Trophoblast cell (in vitro differentiated cells and primary cell): ENCODE measurements around the gene B3GLCT.

Experiments used
- DNase-seq, 2 donors: peaks; one replicate each; pipeline ENCODE4 v3.0.0-alpha.2; 2016
- H2AFZ ChIP-seq: 2 replicates; pipeline ENCODE4 v1.6.1; 2013; ENCODE audit warnings: low read length, moderate library complexity, mild to moderate bottlenecking; ENCODE audit not compliant: insufficient read depth, poor library complexity
- H2AK5ac ChIP-seq: 2 replicates; pipeline ENCODE4 v1.6.1; 2013; ENCODE audit warnings: mild to moderate bottlenecking, low read length
- H2BK120ac ChIP-seq: 2 replicates; pipeline ENCODE4 v1.6.1; 2013; ENCODE audit warnings: low read length, mild to moderate bottlenecking, moderate library complexity; ENCODE audit not compliant: insufficient read depth, poor library complexity
- H2BK12ac ChIP-seq: 2 replicates; pipeline ENCODE4 v1.6.1; 2013; ENCODE audit warnings: mild to moderate bottlenecking, low read length, moderate library complexity
- H2BK5ac ChIP-seq: 2 replicates; pipeline ENCODE4 v1.6.1; 2013; ENCODE audit warnings: low read length, low read depth, moderate library complexity, mild to moderate bottlenecking; ENCODE audit not compliant: poor library complexity
- H3K14ac ChIP-seq: 2 replicates; pipeline ENCODE4 v1.6.1; 2013; ENCODE audit warnings: mild to moderate bottlenecking, low read length
- H3K18ac ChIP-seq: 2 replicates; pipeline ENCODE4 v1.6.1; 2013; ENCODE audit warnings: mild to moderate bottlenecking, low read length
- H3K23ac ChIP-seq: 2 replicates; pipeline ENCODE4 v1.6.1; 2013; ENCODE audit warnings: low read length
- H3K27ac ChIP-seq: 2 replicates; pipeline ENCODE4 v1.5.1; 2013; ENCODE audit warnings: low read depth, mild to moderate bottlenecking, inconsistent platforms, low read length, moderate library complexity
- H3K27me3 ChIP-seq: 2 replicates; pipeline ENCODE4 v1.6.1; 2013; ENCODE audit warnings: inconsistent platforms, mild to moderate bottlenecking, low read length, moderate library complexity; ENCODE audit not compliant: insufficient read depth
- H3K36me3 ChIP-seq, 2 experiments: 1 replicate in 1 of 2; 2 replicates in 1 of 2; pipeline ENCODE4 v1.6.1; 2013; ENCODE audit warnings: low read length in 2 of 2, mild to moderate bottlenecking in 2 of 2, moderate library complexity in 1 of 2; ENCODE audit not compliant: insufficient read depth in 2 of 2, control insufficient read depth in 1 of 2
- H3K4ac ChIP-seq: 2 replicates; pipeline ENCODE4 v1.6.1; 2013; ENCODE audit warnings: low read depth, mild to moderate bottlenecking, low read length, moderate library complexity
- H3K4me1 ChIP-seq, 2 experiments: 1 replicate in 1 of 2; 2 replicates in 1 of 2; pipeline ENCODE4 v1.6.1; 2013; ENCODE audit warnings: low read length in 2 of 2, mild to moderate bottlenecking in 2 of 2, moderate library complexity in 1 of 2; ENCODE audit not compliant: insufficient read depth in 2 of 2, control insufficient read depth in 1 of 2
- H3K4me2 ChIP-seq: 2 replicates; pipeline ENCODE4 v1.6.1; 2013; ENCODE audit warnings: inconsistent platforms, mild to moderate bottlenecking, low read length, moderate library complexity
- H3K4me3 ChIP-seq: 2 replicates; pipeline ENCODE4 v1.5.1; 2013; ENCODE audit warnings: mild to moderate bottlenecking, low read depth, low read length, inconsistent platforms
- H3K79me1 ChIP-seq: one replicate; pipeline ENCODE4 v1.6.1; 2013; ENCODE audit warnings: low read length
- H3K79me2 ChIP-seq: 2 replicates; pipeline ENCODE4 v1.6.1; 2013; ENCODE audit warnings: low read length, mild to moderate bottlenecking; ENCODE audit not compliant: control insufficient read depth, insufficient read depth, poor library complexity
- H3K9ac ChIP-seq: 2 replicates; pipeline ENCODE4 v1.6.1; 2013; ENCODE audit warnings: mild to moderate bottlenecking, low read length
- H3K9me3 ChIP-seq: 2 replicates; pipeline ENCODE4 v1.6.1; 2013; ENCODE audit warnings: low read depth, mild to moderate bottlenecking, control low read depth, inconsistent platforms, low read length; ENCODE audit not compliant: insufficient read depth
- H4K12ac ChIP-seq: 2 replicates; pipeline ENCODE4 v1.6.1; 2013; ENCODE audit warnings: low read depth, mild to moderate bottlenecking, low read length, moderate library complexity
- H4K8ac ChIP-seq: 2 replicates; pipeline ENCODE4 v1.6.1; 2013; ENCODE audit warnings: low read depth, mild to moderate bottlenecking, low read length, moderate library complexity
- H4K91ac ChIP-seq: one replicate; pipeline ENCODE4 v1.6.1; 2013; ENCODE audit warnings: low read depth, mild to moderate bottlenecking, low read length, moderate library complexity
- WGBS: extraction: QIAGEN DNeasy Blood & Tissue Kit; methylation state at CpG from one replicate; pipeline ENCODE4 v1.1.7; 2013; ENCODE audit warnings: missing lambda C conversion rate; ENCODE audit not compliant: insufficient read length, insufficient coverage; ENCODE audit errors: extremely low coverage; 5-methylcytosine and 5-hydroxymethylcytosine counted together

B3GLCT gene

DNA sequence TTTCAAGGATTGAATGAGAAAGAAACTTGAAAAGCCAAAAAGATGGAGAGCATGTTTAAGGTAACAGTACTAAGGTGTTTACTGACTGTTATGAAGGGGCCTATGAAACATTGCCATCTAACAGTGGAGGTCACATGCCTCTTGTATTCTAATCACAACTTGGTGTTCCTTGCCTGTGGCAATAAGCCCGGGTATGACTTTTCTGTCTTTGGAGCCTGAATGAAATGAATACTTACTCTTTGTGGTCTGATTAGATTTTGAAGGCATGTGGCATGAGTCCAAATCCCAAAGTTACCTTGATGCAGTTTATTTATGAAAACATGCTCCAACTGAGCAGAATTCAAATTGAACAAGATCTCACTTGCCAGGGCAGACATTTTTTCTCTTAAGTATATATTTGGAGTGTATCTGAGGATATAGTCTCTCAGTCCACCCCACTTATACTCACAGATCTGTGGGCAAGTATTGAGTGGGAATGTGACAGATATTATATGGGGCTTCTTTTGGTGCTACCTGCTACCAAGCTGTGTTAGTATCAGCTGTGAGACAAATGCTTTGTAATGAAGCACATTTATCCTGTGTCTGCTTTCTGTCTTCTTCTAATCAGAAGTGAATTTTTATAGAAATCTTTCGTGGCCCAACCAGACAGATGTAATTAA lies 67.5 kb downstream of the B3GLCT start:
- H3K79me1 ChIP-seq, result no peaks in the 10 kb centered on the region
- no peak overlapping the region for H2BK120ac ChIP-seq
- no peak overlapping the region for H3K14ac ChIP-seq
- H3K27me3 ChIP-seq, result no peaks in the 10 kb centered on the region
- no peak overlapping the region for H3K4me3 ChIP-seq
- no peak overlapping the region for H4K8ac ChIP-seq
- peaks cover 1% of the 10 kb centered on the region for H3K9me3 ChIP-seq
- no peak for DNase-seq
- no peak overlapping the region for H3K18ac ChIP-seq
- H3K4ac ChIP-seq, result no peak overlapping the region
- no peak overlapping the region for H4K12ac ChIP-seq
- H3K4me1 ChIP-seq, result no peaks in the 10 kb centered on the region
- no peak overlapping the region for H3K9ac ChIP-seq
- no peak overlapping the region for H2BK12ac ChIP-seq
- no peak overlapping the region for H3K4me2 ChIP-seq
- H2AK5ac ChIP-seq, result no peak overlapping the region
- H3K79me2 ChIP-seq, result no peaks in the 10 kb centered on the region
- H3K23ac ChIP-seq, result no peak overlapping the region
- H2BK5ac ChIP-seq, result no peak overlapping the region
- peaks cover 2% of the 10 kb centered on the region in 2 experiments for H3K36me3 ChIP-seq
- WGBS, result no CpG with 5 or more reads among the region's 2 CpGs
- H2AFZ ChIP-seq, result no peak overlapping the region
- no peak overlapping the region for H3K27ac ChIP-seq
- no peak overlapping the region for H4K91ac ChIP-seq

DNA sequence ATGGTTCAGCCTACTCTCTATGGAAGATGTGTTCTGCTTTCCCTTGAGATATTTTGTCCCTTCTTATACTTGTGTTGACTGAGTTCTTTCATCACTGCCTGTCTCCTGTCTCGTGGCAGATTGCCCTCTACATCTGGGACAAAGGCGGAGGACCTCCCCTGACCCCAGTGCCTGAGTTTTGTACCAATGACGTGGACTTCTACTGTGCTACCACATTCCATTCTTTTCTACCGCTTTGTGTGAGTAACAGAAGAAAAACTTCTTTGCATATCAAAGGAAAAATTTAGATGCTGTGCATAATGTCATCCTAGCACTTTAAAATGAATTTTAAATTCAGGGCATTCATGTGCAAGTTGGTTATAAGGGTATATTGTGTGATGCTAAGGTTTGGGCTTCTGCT lies 74.6 kb downstream of the B3GLCT start:
- no peak overlapping the region for H3K18ac ChIP-seq
- no peak overlapping the region for H2BK12ac ChIP-seq
- H4K12ac ChIP-seq, result no peak overlapping the region
- H3K4me3 ChIP-seq, result no peak overlapping the region
- H2BK5ac ChIP-seq, result no peak overlapping the region
- H3K27ac ChIP-seq, result no peak overlapping the region
- no peaks in the 10 kb centered on the region for H3K79me2 ChIP-seq
- H4K91ac ChIP-seq, result no peak overlapping the region
- no peak overlapping the region for H3K4me2 ChIP-seq
- H3K14ac ChIP-seq, result no peak overlapping the region
- H3K23ac ChIP-seq, result no peak overlapping the region
- no peaks in the 10 kb centered on the region for H3K79me1 ChIP-seq
- no peak overlapping the region for H4K8ac ChIP-seq
- H2AFZ ChIP-seq, result no peak overlapping the region
- no peak overlapping the region for H3K9ac ChIP-seq
- peaks cover 1% of the 10 kb centered on the region for H3K9me3 ChIP-seq
- no peak overlapping the region for H3K4ac ChIP-seq
- H2AK5ac ChIP-seq, result no peak overlapping the region
- H3K36me3 ChIP-seq, result peaks cover 2% of the 10 kb centered on the region in 2 experiments
- H2BK120ac ChIP-seq, result no peak overlapping the region
- no peak for DNase-seq
- H3K27me3 ChIP-seq, result no peaks in the 10 kb centered on the region
- no peaks in the 10 kb centered on the region for H3K4me1 ChIP-seq
- no CpG with 5 or more reads among the region's 4 CpGs for WGBS

DNA sequence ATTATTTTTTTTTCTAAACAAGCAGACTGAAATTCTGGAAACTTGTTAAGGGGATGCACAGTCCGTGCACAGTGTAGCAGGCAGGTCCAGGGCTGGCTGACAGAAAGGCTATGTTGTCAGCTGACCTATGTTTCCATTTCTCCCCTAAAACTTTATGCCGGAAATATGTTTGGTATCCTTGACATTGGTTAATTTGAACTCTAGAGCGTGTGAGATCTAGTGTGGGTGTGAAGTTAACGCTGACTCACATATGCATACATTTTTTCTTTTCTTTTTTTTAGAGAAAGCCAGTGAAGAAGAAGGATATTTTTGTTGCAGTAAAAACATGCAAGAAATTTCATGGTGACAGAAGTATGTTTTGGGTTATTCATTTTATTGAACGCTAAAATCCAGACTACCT lies 76.6 kb downstream of the B3GLCT start:
- Histone ChIP-seq H3K9me3 (no peaks in the 10 kb centered on the region), H3K23ac (no peak overlapping the region), H3K79me2 (no peaks in the 10 kb centered on the region), H3K27ac (no peak overlapping the region), H2AK5ac (no peak overlapping the region), H3K18ac (no peak overlapping the region), H4K91ac (no peak overlapping the region), H2BK12ac (no peak overlapping the region), H3K4me1 (no peaks in the 10 kb centered on the region), H4K12ac (no peak overlapping the region), H3K14ac (no peak overlapping the region), H3K79me1 (no peaks in the 10 kb centered on the region), H2BK5ac (no peak overlapping the region), H3K36me3 (peaks cover 0 to 2% of the 10 kb centered on the region in 2 experiments), H3K4me3 (no peak overlapping the region), H3K4ac (no peak overlapping the region), H3K4me2 (no peak overlapping the region), H3K27me3 (no peaks in the 10 kb centered on the region), H3K9ac (no peak overlapping the region), H4K8ac (no peak overlapping the region), H2AFZ (no peak overlapping the region), H2BK120ac (no peak overlapping the region)
- no peak for DNase-seq
- WGBS, result no CpG with 5 or more reads among the region's 5 CpGs

DNA sequence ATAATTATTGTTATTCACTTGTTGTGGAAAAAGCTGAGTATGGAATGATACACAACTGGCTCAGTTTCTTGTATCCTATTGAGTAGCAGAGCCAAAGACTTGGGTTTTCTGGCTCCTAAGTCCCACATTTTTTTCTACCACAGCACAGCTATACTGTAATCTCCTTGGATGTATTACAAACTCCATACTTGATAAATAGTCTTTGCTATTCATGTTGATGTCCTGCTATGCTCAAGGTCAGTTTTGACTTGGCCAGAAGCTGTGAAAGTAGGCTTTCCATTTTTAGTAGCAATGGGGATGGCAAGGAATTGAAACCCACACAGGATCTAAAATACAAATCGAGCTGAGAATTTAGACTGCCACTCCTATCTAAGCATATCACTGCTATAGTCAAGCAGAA lies 79.1 kb downstream of the B3GLCT start:
- Histone ChIP-seq H2AFZ (no peak overlapping the region), H3K9me3 (no peaks in the 10 kb centered on the region), H2AK5ac (no peak overlapping the region), H3K14ac (no peak overlapping the region), H2BK12ac (no peak overlapping the region), H3K18ac (no peak overlapping the region), H3K4ac (no peak overlapping the region), H3K23ac (no peak overlapping the region), H3K79me1 (no peaks in the 10 kb centered on the region), H3K27me3 (no peaks in the 10 kb centered on the region), H3K9ac (no peak overlapping the region), H4K8ac (no peak overlapping the region), H3K27ac (no peak overlapping the region), H4K91ac (no peak overlapping the region), H3K36me3 (peaks cover 0 to 2% of the 10 kb centered on the region in 2 experiments), H4K12ac (no peak overlapping the region), H3K4me1 (no peaks in the 10 kb centered on the region), H2BK5ac (no peak overlapping the region), H3K4me2 (no peak overlapping the region), H3K79me2 (no peaks in the 10 kb centered on the region), H2BK120ac (no peak overlapping the region), H3K4me3 (no peak overlapping the region)
- WGBS, result no CpG with 5 or more reads among the region's 1 CpG
- DNase-seq, result no peak
